Stomach (tissue), 4 donors: ENCODE data around the gene TAF12.

ENCODE experiments used
- EP300 ChIP-seq: sonication (generic); formaldehyde crosslinking; IDR thresholded peaks from one replicate; pipeline ENCODE4 v1.6.1; 2017; ENCODE audit warnings: antibody characterized with exemption
- POLR2A ChIP-seq, 4 donors: fragments of 450-650 bp; IDR thresholded peaks; one replicate each; pipeline ENCODE4 v1.6.1; 2016; ENCODE audit warnings: antibody characterized with exemption in 4 of 4, control low read depth in 2 of 4, mild to moderate bottlenecking in 1 of 4, moderate library complexity in 1 of 4
- POLR2AphosphoS5 ChIP-seq, 3 donors: sonication (generic); formaldehyde crosslinking; IDR thresholded peaks; one replicate each; pipeline ENCODE4 v1.6.1; 2016; ENCODE audit warnings: antibody characterized with exemption in 3 of 3
- TF ChIP-seq, protein P1 (sequence below), 7 experiments: fragments of 450-650 bp in 4 of 7; fragments of 200-600 bp in 3 of 7; sonication (generic) in 3 of 7; IDR thresholded peaks; one replicate each; pipeline ENCODE4 v1.5.1; 2016 to 2019; ENCODE audit warnings: antibody characterized with exemption in 7 of 7, control low read depth in 2 of 7, mild to moderate bottlenecking in 1 of 7

DNA sequence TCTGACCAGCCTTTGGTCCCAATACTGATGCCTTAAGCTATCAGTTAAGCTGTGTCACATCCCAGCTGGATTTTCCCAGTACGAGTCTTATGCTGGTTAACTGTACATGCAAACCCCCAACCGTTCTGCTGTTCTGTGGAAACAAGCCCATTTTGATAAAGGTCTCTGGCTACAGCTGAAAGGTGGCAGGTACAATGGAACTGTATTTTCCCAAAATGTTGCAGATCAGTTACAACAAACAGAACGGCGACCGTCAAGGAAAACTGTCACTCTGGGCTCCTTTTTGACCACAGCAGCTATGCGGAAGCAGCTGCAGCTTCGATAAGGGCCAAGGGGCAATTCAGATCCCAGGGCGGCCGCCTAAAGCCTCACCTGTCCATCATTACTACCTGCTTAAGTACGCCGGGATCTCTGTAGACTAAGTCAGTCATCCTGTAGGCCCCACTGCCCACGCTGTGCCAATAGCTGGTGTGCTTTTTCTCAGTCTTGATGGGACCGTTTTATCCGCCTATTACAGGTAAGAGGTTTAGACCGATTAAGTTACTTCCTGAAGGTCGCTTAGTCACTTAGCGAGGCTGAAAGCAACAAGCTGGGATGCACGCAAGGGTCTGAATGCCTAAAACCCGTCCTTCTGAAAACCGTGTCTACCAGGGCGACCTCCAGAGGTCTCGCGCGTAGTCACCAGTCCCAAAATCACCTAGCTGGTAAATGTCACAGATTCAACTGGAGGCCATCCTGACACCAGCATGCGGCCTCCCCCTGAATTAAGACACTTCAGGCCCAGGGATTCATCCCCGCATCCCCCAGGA lies 61.9 kb downstream of the TAF12 start:
- TF ChIP-seq, protein P1, sequence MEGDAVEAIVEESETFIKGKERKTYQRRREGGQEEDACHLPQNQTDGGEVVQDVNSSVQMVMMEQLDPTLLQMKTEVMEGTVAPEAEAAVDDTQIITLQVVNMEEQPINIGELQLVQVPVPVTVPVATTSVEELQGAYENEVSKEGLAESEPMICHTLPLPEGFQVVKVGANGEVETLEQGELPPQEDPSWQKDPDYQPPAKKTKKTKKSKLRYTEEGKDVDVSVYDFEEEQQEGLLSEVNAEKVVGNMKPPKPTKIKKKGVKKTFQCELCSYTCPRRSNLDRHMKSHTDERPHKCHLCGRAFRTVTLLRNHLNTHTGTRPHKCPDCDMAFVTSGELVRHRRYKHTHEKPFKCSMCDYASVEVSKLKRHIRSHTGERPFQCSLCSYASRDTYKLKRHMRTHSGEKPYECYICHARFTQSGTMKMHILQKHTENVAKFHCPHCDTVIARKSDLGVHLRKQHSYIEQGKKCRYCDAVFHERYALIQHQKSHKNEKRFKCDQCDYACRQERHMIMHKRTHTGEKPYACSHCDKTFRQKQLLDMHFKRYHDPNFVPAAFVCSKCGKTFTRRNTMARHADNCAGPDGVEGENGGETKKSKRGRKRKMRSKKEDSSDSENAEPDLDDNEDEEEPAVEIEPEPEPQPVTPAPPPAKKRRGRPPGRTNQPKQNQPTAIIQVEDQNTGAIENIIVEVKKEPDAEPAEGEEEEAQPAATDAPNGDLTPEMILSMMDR (IDR thresholded peaks at IDR 0.05): peak in 1 of 7 experiments; percentile 4
- TF ChIP-seq POLR2AphosphoS5 (IDR thresholded peaks at IDR 0.05) (peak in 1 of 3 donors; percentile 54), POLR2A (IDR thresholded peaks at IDR 0.05) (no peak), EP300 (no peak)
